Upper lobe of left lung (tissue), 6 donors: ENCODE data around the gene NAV1. TPM values are rescaled to one million over a fixed set of nuclear protein-coding genes. Genes with fewer than 3 reads are reported as not detected.

Source experiments
- ATAC-seq, 2 donors: fragments of 200-7000 bp; cut with Tn5 transposase; one replicate each; pipeline ENCODE4 v1.9.1; 2022; ENCODE audit warnings: mild to moderate bottlenecking in 2 of 2, moderate library complexity in 2 of 2; ENCODE audit not compliant: low FRiP score in 2 of 2
- DNase-seq, 2 donors: peaks; one replicate each; pipeline ENCODE4 v3.0.0-alpha.2; 2019 to 2020
- H3K27ac ChIP-seq, 4 donors: fragments of 200-600 bp; sonication (generic); one replicate each; pipeline ENCODE4 v1.5.1; 2016 to 2019
- H3K27me3 ChIP-seq, 4 donors: fragments of 200-600 bp; sonication (generic); one replicate each; pipeline ENCODE4 v1.5.1; 2017 to 2019
- H3K36me3 ChIP-seq, 4 donors: fragments of 200-600 bp; sonication (generic); one replicate each; pipeline ENCODE4 v1.5.1; 2016 to 2019
- H3K4me1 ChIP-seq, 4 donors: fragments of 200-600 bp; sonication (generic); one replicate each; pipeline ENCODE4 v1.5.1; 2018 to 2019
- H3K4me3 ChIP-seq, 4 donors: fragments of 200-600 bp; sonication (generic); one replicate each; pipeline ENCODE4 v1.5.1; 2017 to 2019; ENCODE audit warnings: mild to moderate bottlenecking in 2 of 4, moderate library complexity in 1 of 4
- H3K9me3 ChIP-seq, 4 donors: fragments of 200-600 bp; sonication (generic); one replicate each; pipeline ENCODE4 v1.5.1; 2018 to 2019
- EP300 ChIP-seq, 4 donors: sonication (generic); formaldehyde crosslinking; IDR thresholded peaks; one replicate each; pipeline ENCODE4 v1.5.1; 2017; ENCODE audit warnings: antibody characterized with exemption in 4 of 4, control low read depth in 2 of 4
- POLR2A ChIP-seq, 4 donors: fragments of 450-650 bp; IDR thresholded peaks; one replicate each; pipeline ENCODE4 v1.5.1; 2016 to 2017; ENCODE audit warnings: antibody characterized with exemption in 4 of 4, mild to moderate bottlenecking in 2 of 4
- POLR2AphosphoS5 ChIP-seq, 2 donors: sonication (generic); formaldehyde crosslinking; IDR thresholded peaks; one replicate each; pipeline ENCODE4 v1.5.1; 2017; ENCODE audit warnings: antibody characterized with exemption in 2 of 2
- WGBS, 2 donors: methylation state at CpG; one replicate each; pipeline ENCODE4 v1.1.5; 2017 to 2018; 5-methylcytosine and 5-hydroxymethylcytosine counted together
- total RNA-seq, 6 donors: library from RNA; depleted of rRNA in 4 of 6; stranded (reverse); fragments of >200 nt in 4 of 6; gene quantifications; one replicate each; pipeline versions ENCODE4 v1.1.0 to v1.2.1, GENCODE V29; 2016 to 2021
- TF ChIP-seq, protein P1 (sequence below), 6 experiments: fragments of 450-650 bp in 4 of 6; fragments of 200-600 bp in 2 of 6; sonication (generic) in 2 of 6; IDR thresholded peaks; one replicate each; pipeline ENCODE4 v1.5.1; 2016 to 2019; ENCODE audit warnings: antibody characterized with exemption in 6 of 6
- donor health status: DM: no; HTN: no; CAD: no; lungs with moderate emphysema.
- donor health status: DM: no; HTN: yes; CAD: no; lungs with severe emphysema.

The NAV1 gene
- total RNA-seq, 6 donors from 2014 or later = 15.2 to 41.0 (median 24.1) TPM

GRCh38 chr1:201525193-201525778 is 13.6 kb upstream of the NAV1 start:
- DNase-seq = no peak
- 62 to 85% methylated on average over 1 of the region's 1 CpG for WGBS, 2 donors
- Histone ChIP-seq H3K4me3 (no peak overlapping the region), H3K27ac (no peak overlapping the region), H3K9me3 (no peaks in the 10 kb centered on the region), H3K4me1 (no peaks in the 10 kb centered on the region), H3K36me3 (no peaks in the 10 kb centered on the region), H3K27me3 (no peaks in the 10 kb centered on the region)
- no peak for TF ChIP-seq POLR2AphosphoS5 (IDR thresholded peaks at IDR 0.05)
- TF ChIP-seq, protein P1, sequence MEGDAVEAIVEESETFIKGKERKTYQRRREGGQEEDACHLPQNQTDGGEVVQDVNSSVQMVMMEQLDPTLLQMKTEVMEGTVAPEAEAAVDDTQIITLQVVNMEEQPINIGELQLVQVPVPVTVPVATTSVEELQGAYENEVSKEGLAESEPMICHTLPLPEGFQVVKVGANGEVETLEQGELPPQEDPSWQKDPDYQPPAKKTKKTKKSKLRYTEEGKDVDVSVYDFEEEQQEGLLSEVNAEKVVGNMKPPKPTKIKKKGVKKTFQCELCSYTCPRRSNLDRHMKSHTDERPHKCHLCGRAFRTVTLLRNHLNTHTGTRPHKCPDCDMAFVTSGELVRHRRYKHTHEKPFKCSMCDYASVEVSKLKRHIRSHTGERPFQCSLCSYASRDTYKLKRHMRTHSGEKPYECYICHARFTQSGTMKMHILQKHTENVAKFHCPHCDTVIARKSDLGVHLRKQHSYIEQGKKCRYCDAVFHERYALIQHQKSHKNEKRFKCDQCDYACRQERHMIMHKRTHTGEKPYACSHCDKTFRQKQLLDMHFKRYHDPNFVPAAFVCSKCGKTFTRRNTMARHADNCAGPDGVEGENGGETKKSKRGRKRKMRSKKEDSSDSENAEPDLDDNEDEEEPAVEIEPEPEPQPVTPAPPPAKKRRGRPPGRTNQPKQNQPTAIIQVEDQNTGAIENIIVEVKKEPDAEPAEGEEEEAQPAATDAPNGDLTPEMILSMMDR (IDR thresholded peaks at IDR 0.05) = no peak
- TF ChIP-seq POLR2A (IDR thresholded peaks at IDR 0.05) = no peak
- no peak for TF ChIP-seq EP300 (IDR thresholded peaks at IDR 0.05)
- no peak for ATAC-seq

- no peak overlapping the region for H3K4me3 ChIP-seq
- DNase-seq = no peak
- H3K36me3 ChIP-seq = no peaks in the 10 kb centered on the region
- no peaks in the 10 kb centered on the region for H3K27me3 ChIP-seq
- 89 to 94% methylated on average over 5 of the region's 5 CpGs for WGBS, 2 donors
- ATAC-seq = no peak
- H3K9me3 ChIP-seq = no peaks in the 10 kb centered on the region
- TF ChIP-seq POLR2AphosphoS5 (IDR thresholded peaks at IDR 0.05) = no peak
- TF ChIP-seq, protein P1 (IDR thresholded peaks at IDR 0.05) = no peak
- no peak for TF ChIP-seq EP300 (IDR thresholded peaks at IDR 0.05)
- peaks cover 0 to 3% (median 0%) of the 10 kb centered on the region in 4 donors for H3K4me1 ChIP-seq
- no peak overlapping the region for H3K27ac ChIP-seq
These were observed 11.0 kb upstream of the NAV1 start for GRCh38 chr1:201527879-201528278.

GRCh38 chr1:201528631-201529252 is 10.2 kb upstream of the NAV1 start:
- WGBS, 2 donors = 77 to 91% methylated on average over 3 of the region's 3 CpGs
- TF ChIP-seq EP300 (IDR thresholded peaks at IDR 0.05) (no peak), POLR2AphosphoS5 (IDR thresholded peaks at IDR 0.05) (no peak), POLR2A (IDR thresholded peaks at IDR 0.05) (no peak)
- TF ChIP-seq, protein P1 (IDR thresholded peaks at IDR 0.05) = no peak
- H3K4me1 ChIP-seq = peaks cover 0 to 3% (median 0%) of the 10 kb centered on the region in 4 donors
- DNase-seq (no peak), ATAC-seq (no peak)
- H3K4me3 ChIP-seq = no peak overlapping the region
- H3K27ac ChIP-seq = no peak overlapping the region
- no peaks in the 10 kb centered on the region for H3K9me3 ChIP-seq
- H3K36me3 ChIP-seq = no peaks in the 10 kb centered on the region
- H3K27me3 ChIP-seq = no peaks in the 10 kb centered on the region

DNA sequence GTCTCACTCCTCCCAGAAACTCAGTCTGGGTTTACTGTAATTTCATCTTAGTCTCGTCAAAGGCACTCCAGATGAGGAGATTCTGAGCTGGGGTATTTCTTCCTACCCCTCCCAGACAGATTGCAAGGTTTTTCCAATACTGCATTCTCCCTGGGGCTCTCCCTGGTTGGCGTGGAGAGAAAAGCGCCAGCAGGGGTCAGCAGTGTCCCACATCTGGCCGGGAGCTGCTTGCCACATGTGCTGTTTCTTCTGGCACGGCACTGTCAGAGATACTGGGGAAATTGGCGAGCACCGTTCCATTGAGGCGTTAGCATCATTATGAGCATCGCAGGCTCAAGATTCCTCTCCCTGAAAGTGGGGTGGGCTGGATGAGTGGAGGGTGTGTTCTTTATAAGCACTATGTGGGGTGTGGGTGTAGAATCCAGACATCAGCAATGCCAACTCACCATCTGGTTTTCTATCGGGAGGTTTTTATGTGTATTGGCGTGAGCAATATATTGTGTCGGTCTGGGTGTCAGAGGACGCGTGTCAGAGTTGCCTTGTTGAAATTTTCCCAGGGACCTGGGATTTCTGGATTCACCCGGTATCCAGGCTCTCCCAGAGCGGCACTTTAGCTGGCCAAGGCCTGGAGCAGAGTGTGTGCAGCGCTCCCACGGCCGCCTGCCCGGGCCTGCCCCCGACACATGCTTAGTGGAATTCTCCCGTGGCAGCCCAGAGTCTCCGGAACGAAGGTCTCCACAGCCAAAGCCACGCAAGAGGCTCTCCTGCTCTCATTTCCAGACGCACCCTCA is 8.0 kb upstream of the NAV1 start:
- ATAC-seq (peak; percentile 81 to 93), DNase-seq (peak; percentile 68 to 78)
- Histone ChIP-seq H3K4me3 (no peak overlapping the region), H3K27me3 (no peaks in the 10 kb centered on the region), H3K4me1 (peaks cover under 1 to 16% (median 13%) of the 10 kb centered on the region in 4 donors), H3K36me3 (no peaks in the 10 kb centered on the region), H3K27ac (peak overlapping the region in 1 of 4 donors; percentile 12), H3K9me3 (no peaks in the 10 kb centered on the region)
- TF ChIP-seq POLR2AphosphoS5 (IDR thresholded peaks at IDR 0.05) = peak in 1 of 2 donors; percentile 15
- no peak for TF ChIP-seq EP300 (IDR thresholded peaks at IDR 0.05)
- TF ChIP-seq, protein P1 (IDR thresholded peaks at IDR 0.05) = peak; percentile 51 to 83 (median 69)
- 52% methylated on average over 18 to 26 of the region's 26 CpGs for WGBS, 2 donors
